NCI-H82 treated with DMSO at 0.1 percent for 48 hours (cell line): ENCODE data around the gene AIP.
"Not testable (repeated sequence)": the region's sequence is repeated elsewhere in the genome, so short reads cannot be mapped to it uniquely, and the experiment has no call there.

Experiments used
- DNase-seq: peaks from one replicate; lab custom pipeline; 2025; ENCODE audit not compliant: unreplicated experiment; lab: John Stamatoyannopoulos, UW

The AIP gene

DNA sequence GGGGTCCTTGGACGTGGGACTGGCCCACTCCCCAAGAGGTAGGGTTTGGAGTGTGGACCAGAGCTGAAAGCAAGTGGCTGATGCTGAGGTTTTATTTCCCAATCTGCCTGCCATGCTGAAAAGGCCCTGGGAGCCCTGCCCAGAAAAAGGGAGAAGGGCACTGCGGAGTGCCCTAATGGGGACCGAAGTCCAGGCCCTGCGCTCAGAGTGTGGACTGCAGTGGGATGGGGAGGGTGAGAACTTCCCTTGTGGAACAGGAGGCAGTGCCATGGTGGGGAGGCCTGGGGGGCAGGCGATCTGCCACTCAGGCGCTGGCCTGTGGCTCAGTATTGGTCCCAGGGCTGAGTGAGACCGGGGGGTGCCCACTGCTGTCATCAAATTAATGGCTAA lies 34.6 kb upstream of the AIP start:
- no peak for DNase-seq

DNA sequence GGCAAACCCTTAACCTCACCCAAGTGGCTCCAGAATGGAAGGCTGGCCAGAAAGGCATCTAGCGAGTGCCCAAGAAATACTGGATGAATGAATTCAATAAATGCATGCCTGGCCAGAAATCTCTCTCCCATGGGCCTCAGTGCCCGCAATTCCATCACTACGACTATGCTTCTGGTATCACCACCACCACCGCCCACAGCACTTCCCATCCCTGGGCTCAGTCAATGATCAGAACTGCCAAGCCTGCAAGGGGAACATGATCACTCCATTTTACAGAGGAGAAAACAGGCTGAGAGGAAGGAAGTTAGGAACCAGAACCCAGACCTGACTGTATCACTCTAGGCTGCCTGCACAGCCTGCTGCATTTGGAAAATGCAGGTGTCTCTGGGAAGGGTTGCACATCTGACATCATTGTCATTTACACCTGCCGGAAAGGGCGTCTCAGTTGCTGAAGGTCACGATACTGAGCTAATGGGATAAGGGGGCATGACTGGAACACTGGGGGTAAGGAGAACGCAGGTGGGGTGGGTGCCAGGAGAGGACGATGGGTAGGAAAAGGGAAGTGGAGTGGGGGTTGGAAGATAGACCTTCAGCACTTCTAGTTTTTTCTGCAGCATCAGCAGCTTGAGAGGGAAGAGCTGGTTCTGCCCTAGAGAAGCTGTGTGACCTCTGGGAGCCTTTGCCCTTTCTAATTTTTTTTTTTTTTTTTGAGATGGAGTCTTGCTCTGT lies 33.5 kb upstream of the AIP start:
- DNase-seq, result no peak

- DNase-seq, result no peak
Observed at GRCh38 chr11:67450796-67451657, 31.8 kb upstream of the AIP start.

DNA sequence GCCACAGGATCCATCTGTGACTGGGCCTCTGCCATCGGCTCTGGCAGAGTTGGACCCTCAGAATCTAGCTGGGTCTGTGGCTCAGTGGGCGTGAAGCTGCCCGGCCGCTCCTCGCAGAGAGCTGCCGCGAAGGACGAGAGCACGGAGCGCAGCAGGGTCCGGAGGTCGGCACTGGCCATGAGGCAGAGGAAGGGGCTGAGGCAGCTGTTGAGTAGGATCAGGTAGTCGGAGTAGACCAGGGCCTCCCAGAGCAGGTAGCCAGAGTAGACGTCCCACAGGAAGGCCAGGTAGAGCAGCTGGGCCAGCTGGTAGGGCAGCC lies 31.2 kb upstream of the AIP start:
- no peak for DNase-seq

GRCh38 chr11:67452141-67452952 lies 30.5 kb upstream of the AIP start, which contains the start of gene GPR152:
TSS of gene GPR152 (minus strand) at chr11:67452729. CDS start at chr11:67452724, 5 bp downstream.
- DNase-seq, result no peak

- DNase-seq, result no peak
Observed at GRCh38 chr11:67453816-67454732, 28.8 kb upstream of the AIP start.

DNA sequence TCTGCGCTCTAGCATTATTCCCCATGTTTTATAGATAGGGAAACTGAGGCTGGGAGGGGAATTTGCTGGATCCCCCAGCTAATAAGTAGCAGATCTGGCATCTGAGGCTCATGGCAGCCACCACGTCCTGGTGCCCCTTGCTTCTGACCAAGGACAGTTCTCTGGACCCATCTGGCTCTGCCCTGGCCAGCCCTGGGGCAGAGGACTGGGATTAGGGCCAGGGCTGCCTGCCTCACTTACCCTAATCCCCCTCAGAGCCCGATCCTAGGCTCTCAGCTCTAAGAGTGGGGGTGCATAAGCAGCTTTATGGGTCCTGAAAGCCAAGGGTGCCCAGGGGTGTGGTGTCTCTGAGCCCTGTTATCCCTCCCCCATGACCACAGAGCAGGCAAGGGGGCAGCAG lies 27.8 kb upstream of the AIP start, which contains the start of gene CABP4:
Gene CABP4, plus strand, starts transcription at position 301 of the 400 bp plus-strand sequence. Its CDS starts 70 bp downstream, at position 371.
- DNase-seq, result no peak

DNA sequence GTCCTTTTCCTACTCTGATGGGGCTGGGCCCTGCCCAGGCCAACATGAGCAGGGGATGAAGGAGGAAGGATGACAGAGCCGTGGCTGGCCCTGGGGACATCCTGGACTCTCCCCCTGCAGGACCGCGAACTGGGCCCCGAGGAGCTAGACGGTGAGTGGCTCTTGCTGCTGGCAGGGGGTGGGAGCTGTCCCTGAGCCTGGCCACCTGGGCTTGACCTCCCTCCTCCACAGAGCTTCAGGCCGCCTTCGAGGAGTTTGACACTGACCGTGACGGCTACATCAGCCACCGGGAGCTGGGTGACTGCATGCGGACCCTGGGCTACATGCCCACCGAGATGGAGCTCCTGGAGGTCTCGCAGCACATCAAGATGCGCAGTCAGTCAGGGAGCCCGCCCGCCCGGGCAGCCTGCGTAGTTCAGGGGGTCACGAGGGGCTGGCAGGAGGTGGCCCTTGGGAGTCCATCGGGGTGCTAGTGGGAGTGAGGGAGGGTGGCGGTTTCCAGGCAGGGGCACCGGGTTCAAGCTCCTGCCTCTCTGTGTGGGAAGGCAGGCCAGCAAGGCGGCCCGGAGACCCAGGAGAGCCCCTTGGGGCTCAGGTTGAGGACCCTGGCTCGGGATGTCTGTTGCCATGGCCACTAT lies 26.6 kb upstream of the AIP start:
- no peak for DNase-seq

DNA sequence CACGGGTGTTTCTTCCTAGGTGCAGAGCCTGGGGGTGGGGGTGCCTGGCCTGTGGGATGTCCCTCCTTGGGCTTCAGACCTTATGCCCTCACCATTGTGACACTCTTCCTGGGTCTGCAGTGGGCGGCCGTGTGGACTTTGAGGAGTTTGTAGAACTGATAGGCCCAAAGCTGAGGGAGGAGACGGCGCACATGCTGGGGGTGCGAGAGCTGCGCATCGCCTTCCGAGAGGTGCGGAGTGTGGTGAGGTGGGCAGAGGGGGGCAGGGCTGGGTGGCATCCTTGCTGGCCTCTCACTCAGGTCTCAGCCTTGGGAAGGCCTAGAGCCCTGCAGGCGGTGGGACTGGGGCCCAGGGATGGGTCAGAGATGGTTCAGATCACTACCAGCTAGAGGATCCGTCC lies 25.4 kb upstream of the AIP start:
- DNase-seq, result no peak

- DNase-seq, result no peak
Observed at GRCh38 chr11:67458266-67458665, 24.6 kb upstream of the AIP start.

DNA sequence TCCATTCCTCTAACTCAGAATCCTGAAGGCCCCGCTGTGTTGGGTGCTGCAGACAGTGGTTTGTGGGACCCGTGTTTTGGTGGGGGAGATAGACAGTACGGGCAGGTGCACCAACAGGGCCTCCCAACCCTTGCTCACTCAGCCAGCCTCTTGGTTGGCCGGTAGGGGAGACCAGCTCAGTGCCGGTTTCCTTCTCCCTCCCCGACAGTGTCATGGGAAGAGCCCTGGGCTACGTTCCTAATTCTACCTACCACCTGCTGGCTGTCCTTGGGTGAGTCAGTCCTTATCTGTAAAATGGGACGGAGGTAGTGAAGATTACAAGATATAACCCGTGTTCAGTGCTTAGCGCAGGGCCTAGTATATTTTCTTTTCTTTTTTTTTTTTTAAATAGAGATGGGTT lies 19.6 kb upstream of the AIP start:
- no peak for DNase-seq

- DNase-seq, result no peak
Observed at GRCh38 chr11:67463680-67464410, 19.0 kb upstream of the AIP start.

- DNase-seq, result no peak
Observed at GRCh38 chr11:67464411-67465188, 18.2 kb upstream of the AIP start.

DNA sequence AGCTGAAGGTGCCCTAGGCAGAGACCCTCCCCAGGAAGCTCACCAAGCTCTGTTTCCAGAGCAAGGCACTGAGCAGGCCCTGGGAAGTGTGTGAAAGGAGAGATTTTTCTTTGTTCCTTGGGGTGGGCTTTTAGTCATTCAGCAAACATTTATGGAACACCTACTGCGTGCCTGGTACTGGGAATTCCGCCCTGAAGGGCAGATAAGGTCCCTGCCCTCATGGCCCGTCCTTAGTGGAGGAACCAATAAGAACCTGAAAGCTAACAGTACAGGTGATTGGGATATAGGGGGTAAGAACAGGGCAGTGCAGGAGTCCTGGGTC lies 17.7 kb upstream of the AIP start:
- DNase-seq, result no peak

DNA sequence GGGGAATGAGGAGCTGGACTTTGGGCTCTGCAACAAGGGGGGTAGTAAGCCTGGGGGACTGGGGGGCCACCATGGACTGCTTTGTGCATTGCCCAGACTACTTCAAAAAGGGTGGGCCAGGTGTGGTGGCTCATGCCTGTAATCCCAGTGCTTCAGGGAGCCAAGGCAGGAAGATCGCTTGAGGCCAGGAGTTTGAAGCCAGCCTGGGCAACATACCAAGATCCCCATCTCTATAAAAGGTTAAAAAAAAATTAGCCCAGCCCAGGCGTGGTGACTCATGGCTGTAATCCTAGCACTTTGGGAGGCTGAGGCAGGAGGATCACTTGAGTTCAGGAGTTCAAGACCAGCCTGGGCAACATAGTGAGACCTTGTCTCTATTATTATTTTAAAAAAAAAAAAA lies 17.3 kb upstream of the AIP start:
- DNase-seq, result not testable (repeated sequence)

- no peak for DNase-seq
Observed at GRCh38 chr11:67466367-67466766, 16.5 kb upstream of the AIP start.

DNA sequence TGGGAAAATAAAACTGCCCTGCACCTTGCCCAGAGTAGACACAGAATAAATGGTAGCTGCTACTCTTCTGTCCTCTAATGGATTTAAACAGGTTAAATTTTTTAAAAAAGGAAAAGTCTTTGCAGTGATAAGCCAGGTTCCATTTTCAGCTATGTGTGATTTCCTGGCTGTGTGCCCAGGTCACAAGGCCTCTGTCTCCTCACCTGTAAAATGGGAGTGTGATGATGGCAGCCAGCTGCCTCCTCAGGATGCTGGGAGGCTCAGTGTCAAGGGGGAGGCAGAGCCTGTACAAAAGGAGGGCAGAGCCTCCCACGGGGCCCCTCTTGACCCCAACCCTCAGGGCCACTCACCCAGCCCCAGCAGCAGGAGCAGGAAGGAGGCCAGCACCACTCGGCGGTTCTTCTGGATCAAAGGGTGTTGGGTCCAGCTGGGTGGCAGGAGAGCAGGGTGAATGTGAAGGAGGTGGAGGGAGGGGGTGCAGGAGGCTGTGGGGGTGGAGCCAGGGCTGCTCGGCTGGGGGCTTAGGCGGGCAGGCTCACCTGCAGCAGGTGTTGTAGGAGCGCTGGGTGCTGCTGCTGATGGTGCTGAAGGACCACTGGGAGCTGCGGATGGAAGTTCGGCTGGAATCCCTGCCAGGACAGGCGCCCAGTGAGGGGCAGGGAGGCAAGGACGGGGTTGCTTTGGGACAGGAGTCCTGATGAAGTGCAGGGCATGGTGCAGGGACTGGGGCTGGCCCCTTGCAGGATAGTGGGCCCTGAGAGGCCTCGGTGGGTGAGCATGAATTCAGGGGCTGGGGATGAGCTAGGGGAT lies 15.7 kb upstream of the AIP start:
- DNase-seq, result no peak

DNA sequence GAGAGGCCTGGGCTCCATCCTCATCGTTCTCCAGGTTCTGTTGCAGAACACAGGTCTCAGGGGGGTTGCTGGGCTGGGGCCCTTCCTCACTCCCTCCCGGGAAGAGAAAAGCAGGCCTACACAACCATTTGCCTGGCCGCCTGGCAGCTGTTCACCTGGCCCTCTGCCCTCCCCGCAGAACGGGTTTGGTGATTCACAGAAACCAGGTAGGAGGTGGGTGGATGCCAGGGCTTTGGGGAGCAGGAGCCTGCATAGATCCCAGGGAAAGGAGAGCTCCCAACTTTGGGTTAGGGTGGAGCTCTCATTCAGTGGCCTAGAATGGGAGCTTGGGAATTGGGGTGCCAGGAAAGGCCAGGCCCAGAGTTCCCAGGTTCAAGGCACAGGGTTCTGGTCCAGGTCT lies 14.8 kb upstream of the AIP start:
- DNase-seq, result no peak
